ENCODE results near the gene AP5S1.
"Not testable (repeated sequence)": the region's sequence is repeated elsewhere in the genome, so short reads cannot be mapped to it uniquely, and the experiment has no call there.

Gene AP5S1

GRCh38 chr20:3794168-3794567, 26.2 kb upstream of the AP5S1 start:
- not testable (repeated sequence) for DNase-seq (ENCODE audit: low spot score)

DNA sequence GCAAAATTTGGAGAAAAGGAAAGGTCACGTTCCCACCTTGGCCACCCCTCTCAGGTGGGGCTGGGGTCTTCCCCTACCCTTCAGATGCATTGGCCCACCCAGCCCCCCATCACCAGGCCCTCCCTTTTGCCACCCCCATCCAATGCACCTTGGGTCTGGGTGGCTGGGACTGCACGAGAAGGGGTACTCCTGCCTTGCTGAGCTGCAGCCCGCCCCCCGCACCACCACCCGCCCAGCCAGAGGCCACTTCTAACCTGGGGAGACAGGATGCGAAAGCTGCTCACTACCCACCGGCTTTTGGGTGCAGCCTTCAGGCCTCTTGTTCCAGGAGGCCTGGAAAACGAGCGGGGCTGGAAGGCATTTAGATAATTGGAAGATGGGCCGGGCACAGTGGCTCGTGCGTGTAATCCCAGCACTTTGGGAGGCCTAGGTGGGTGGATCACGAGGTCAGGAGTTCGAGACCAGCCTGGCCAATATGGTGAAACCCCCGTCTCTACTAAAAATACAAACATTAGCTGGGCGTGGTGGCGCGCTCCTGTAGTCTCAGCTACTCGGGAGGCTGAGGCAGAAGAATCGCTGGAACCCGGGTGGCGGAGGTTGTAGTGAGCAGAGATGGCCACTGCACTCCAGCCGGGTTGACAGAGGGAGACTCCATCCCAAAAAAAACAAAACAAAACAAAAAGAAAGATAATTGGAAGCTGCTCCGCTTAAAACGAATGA, 25.5 kb upstream of the AP5S1 start:
- DNase-seq (ENCODE audit: low spot score) = no peak

- peak; percentile 94 for DNase-seq (ENCODE audit: low spot score)
Observed at GRCh38 chr20:3795511-3796468, 24.6 kb upstream of the AP5S1 start, which contains the start of gene CDC25B. Gene CDC25B, plus strand, starts transcription at chr20:3796310. Its CDS starts 222 bp downstream, at chr20:3796532.

DNA sequence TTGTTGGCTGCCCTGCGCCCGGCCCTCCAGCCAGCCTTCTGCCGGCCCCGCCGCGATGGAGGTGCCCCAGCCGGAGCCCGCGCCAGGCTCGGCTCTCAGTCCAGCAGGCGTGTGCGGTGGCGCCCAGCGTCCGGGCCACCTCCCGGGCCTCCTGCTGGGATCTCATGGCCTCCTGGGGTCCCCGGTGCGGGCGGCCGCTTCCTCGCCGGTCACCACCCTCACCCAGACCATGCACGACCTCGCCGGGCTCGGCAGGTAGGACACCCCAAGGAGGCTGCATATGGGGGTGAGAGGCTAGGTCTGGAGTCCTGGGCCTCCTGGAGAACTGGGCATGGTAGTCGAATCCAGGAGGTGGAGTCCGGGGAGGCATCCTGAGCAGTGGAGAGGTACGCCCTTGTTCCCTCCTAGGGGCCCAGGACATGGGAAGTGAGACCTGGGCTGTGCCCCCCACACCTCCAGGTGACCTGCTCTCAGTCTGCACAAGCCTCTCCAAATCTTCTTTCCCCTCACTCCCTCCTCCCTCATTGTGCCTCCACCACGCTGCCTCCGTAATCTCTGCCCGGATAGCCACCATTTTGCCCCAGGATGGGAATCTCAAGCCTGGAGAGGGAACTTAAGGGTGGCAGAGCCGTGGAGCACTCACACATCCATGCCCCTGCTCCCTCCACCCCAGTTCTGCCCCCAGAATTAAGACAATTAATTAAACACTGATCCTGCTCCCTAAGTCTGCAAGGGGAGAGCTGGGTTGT, 23.7 kb upstream of the AP5S1 start:
- DNase-seq (ENCODE audit: low spot score) = no peak

GRCh38 chr20:3797226-3797545, 23.2 kb upstream of the AP5S1 start:
- DNase-seq (ENCODE audit: low spot score) = no peak

DNA sequence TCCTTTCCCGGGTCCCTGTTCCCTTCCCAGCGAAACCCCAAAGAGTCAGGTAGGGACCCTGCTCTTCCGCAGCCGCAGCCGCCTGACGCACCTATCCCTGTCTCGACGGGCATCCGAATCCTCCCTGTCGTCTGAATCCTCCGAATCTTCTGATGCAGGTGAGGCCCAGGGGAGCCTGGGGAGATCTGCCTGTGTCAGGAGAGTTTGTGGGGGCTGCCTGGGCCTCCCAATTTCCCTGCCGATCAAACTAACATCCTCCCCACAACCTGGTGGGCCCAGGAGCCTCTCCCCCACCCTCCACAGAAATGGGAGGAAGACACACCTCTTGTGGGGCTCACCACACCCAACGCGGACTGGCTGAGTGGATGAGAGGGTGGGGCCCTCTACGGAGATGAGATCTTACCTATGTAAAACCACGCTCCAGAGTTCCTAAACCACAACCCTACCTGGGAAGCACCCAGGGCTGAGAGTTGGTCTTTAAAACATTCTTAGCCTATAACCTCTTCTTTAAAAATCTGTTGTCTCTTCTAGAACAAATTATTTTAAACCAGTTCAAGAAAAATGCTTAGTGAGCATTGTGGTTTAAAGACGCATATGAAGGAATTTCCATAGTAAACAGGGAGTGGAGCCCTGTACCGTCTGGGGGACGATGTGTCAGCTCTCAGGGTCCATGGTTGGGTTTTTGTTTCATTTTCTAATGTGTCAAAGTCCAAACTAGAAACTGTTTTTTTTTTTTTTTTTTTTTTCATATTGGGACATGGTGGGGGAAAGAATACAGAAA, 22.6 kb upstream of the AP5S1 start:
- DNase-seq (ENCODE audit: low spot score) = no peak

DNA sequence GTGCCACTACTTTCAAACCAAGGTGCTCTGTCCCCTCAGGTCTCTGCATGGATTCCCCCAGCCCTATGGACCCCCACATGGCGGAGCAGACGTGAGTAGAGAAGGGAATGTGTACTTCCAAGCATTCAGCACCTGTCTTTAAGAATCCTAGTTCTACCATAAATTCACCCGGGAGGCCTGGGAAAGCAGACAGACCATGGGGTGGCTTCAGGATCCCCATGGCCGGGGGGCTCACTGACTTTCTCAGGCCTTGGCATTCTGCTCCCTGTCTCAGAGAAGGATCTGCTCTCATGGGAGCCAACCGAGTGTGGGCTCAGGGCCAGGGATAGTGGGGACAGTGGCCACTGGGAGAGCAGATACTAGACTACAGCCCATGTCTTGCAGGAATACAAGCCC, 22.0 kb upstream of the AP5S1 start:
- no peak for DNase-seq (ENCODE audit: low spot score)

GRCh38 chr20:3798908-3799248, 21.5 kb upstream of the AP5S1 start:
- DNase-seq (ENCODE audit: low spot score) = no peak

DNA sequence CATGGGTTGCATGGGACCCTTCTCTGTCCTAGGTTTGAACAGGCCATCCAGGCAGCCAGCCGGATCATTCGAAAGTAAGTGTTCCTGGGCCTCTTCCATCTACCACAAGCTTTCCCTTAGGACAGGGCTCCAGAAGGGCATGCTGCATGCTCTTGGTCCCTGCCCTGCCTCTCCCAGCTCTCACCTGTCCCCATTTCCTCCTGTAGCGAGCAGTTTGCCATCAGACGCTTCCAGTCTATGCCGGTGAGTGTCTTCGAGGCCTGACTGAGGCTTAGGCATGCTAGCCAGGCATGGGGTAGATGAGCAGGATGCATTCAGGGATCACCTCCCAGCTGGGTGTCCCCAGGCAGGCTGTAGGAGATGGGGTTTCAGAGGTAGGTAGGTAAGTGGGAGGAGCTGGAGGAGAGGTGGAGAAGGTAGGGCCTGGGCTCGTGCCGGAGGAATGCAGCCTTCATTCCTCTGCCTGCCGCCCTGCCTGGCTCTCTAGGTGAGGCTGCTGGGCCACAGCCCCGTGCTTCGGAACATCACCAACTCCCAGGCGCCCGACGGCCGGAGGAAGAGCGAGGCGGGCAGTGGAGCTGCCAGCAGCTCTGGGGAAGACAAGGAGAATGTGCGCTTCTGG, 20.0 kb upstream of the AP5S1 start:
- DNase-seq (ENCODE audit: low spot score) = no peak

DNA sequence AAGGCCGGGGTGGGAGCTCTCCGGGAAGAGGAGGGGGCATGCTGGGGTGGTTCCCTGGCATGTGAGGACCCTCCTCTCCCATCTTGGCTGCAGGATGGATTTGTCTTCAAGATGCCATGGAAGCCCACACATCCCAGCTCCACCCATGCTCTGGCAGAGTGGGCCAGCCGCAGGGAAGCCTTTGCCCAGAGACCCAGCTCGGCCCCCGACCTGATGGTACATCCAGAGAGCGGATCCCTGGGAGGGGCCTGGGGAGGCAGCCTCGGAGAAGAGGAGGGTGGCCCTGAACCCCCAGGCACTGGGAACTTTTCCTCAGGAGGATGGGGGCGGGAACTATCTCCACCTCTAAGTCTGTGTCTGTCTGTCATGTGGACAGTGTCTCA, 19.5 kb upstream of the AP5S1 start:
- DNase-seq (ENCODE audit: low spot score) = no peak

GRCh38 chr20:3801299-3801698, 19.0 kb upstream of the AP5S1 start:
- no peak for DNase-seq (ENCODE audit: low spot score)

- DNase-seq (ENCODE audit: low spot score) = no peak
Observed at GRCh38 chr20:3801846-3802245, 18.5 kb upstream of the AP5S1 start.

GRCh38 chr20:3802524-3803239, 17.7 kb upstream of the AP5S1 start:
- no peak for DNase-seq (ENCODE audit: low spot score)

- DNase-seq (ENCODE audit: low spot score) = no peak
Observed at GRCh38 chr20:3803289-3803688, 17.1 kb upstream of the AP5S1 start.

GRCh38 chr20:3803854-3804253, 16.5 kb upstream of the AP5S1 start:
- no peak for DNase-seq (ENCODE audit: low spot score)

DNA sequence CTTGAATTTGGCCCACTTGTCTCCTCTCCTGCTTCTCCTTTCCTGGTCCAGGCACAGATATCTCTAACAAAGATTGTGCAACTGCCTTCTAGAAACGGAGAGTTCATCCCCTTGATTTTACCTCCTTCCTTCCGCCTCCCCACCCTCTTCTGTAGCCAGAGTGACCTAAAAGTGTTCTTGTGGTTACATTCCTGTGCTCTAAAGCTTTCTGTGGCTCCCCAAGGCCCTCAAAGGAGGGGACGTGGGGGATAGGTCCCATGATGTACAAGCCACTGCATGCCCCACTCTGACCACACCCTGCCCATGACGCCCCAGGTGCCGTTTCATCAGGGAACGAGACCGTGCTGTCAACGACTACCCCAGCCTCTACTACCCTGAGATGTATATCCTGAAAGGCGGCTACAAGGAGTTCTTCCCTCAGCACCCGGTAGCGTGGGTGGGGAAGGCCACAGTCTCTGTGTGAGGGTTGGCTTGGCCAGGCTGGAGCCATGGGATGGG, 16.0 kb upstream of the AP5S1 start:
- DNase-seq (ENCODE audit: low spot score) = no peak

GRCh38 chr20:3804781-3805180, 15.6 kb upstream of the AP5S1 start:
- DNase-seq (ENCODE audit: low spot score) = no peak

GRCh38 chr20:3808544-3808943, 11.8 kb upstream of the AP5S1 start:
- no peak for DNase-seq (ENCODE audit: low spot score)

- no peak for DNase-seq (ENCODE audit: low spot score)
Observed at GRCh38 chr20:3811467-3812258, 8.7 kb upstream of the AP5S1 start.

DNA sequence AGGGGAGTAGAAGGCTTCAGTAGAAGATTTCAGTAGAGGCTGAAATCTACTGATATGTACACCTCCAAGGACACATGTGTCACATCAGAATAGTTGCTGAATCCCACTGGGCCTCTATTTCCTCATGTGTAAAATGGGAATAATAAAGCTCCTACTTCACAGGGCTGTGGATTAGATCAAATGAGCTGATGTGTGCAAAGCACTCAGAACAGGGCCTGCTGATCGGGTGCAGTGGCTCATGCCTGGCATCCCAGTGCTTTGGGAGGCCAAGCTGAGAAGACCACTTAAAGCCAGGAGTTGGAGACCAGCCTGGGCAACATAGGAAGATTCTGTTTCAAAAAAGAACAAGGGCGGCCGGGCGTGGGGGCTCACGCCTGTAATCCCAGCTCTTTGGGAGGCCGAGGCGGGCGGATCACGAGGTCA, 8.1 kb upstream of the AP5S1 start:
- no peak for DNase-seq (ENCODE audit: low spot score)
